DMS53 treated with DMSO at 0.1 percent for 48 hours (cell line): ENCODE results near the gene FBXL7.

ENCODE experiments used
- DNase-seq: peaks from one replicate; lab custom pipeline; 2025; ENCODE audit not compliant: unreplicated experiment; lab: John Stamatoyannopoulos, UW

Gene FBXL7

GRCh38 chr5:15501091-15501791 is 1.3 kb downstream of the FBXL7 start:
- DNase-seq, result no peak

GRCh38 chr5:15502208-15502607 is 2.2 kb downstream of the FBXL7 start:
- DNase-seq, result no peak

GRCh38 chr5:15506146-15506545 is 6.2 kb downstream of the FBXL7 start:
- no peak for DNase-seq

- DNase-seq, result no peak
These were observed 6.9 kb downstream of the FBXL7 start for GRCh38 chr5:15506897-15507296.

- DNase-seq, result no peak
These were observed 10.1 kb downstream of the FBXL7 start for GRCh38 chr5:15510092-15510491.

GRCh38 chr5:15510831-15511230 is 10.9 kb downstream of the FBXL7 start:
- DNase-seq, result no peak

- no peak for DNase-seq
These were observed 13.5 kb downstream of the FBXL7 start for GRCh38 chr5:15513431-15513830.

GRCh38 chr5:15513911-15514310 is 13.9 kb downstream of the FBXL7 start:
- DNase-seq, result no peak

- DNase-seq, result no peak
These were observed 15.2 kb downstream of the FBXL7 start for GRCh38 chr5:15515229-15515628.

- DNase-seq, result peak; percentile 6
These were observed 16.5 kb downstream of the FBXL7 start for GRCh38 chr5:15516486-15516885.

GRCh38 chr5:15518786-15519185 is 18.8 kb downstream of the FBXL7 start:
- DNase-seq, result no peak

- DNase-seq, result no peak
These were observed 20.9 kb downstream of the FBXL7 start for GRCh38 chr5:15520856-15521255.

- no peak for DNase-seq
These were observed 21.6 kb downstream of the FBXL7 start for GRCh38 chr5:15521381-15522186.

- DNase-seq, result no peak
These were observed 22.2 kb downstream of the FBXL7 start for GRCh38 chr5:15522187-15522520.

- no peak for DNase-seq
These were observed 24.7 kb downstream of the FBXL7 start for GRCh38 chr5:15524712-15525111.

- DNase-seq, result no peak
These were observed 25.8 kb downstream of the FBXL7 start for GRCh38 chr5:15525703-15526275.

- no peak for DNase-seq
These were observed 26.4 kb downstream of the FBXL7 start for GRCh38 chr5:15526413-15526812.

- no peak for DNase-seq
These were observed 28.5 kb downstream of the FBXL7 start for GRCh38 chr5:15528476-15528875.

GRCh38 chr5:15529013-15529412 is 29.0 kb downstream of the FBXL7 start:
- no peak for DNase-seq

- DNase-seq, result no peak
These were observed 29.8 kb downstream of the FBXL7 start for GRCh38 chr5:15529821-15530220.

- no peak for DNase-seq
These were observed 33.3 kb downstream of the FBXL7 start for GRCh38 chr5:15533129-15533893.

GRCh38 chr5:15535938-15536337 is 36.0 kb downstream of the FBXL7 start:
- DNase-seq, result no peak
